ENCODE results near the gene AKNA.
"Not testable (repeated sequence)": the region's sequence is repeated elsewhere in the genome, so short reads cannot be mapped to it uniquely, and the experiment has no call there.

DNA sequence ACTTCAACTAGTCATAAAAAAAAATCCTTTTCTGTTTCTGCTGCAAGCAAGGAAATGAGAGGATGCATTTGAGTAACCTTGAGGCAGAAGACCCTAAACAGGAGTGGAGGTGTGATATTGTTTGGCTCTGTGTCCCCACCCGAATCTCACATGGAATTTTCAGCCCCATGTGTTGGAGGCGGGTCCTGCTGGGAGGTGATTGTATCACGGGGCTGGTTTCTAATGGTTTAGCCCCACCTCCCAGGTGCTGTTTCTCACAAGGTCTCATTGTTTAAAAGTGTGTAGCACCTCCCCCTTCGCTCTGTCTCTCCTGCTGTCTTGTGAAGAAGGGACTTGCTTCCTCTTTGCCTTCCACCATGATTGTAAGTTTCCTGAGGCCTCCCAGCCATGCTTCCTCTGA is 54.1 kb downstream of the AKNA start:
- TF ChIP-seq, protein P1, sequence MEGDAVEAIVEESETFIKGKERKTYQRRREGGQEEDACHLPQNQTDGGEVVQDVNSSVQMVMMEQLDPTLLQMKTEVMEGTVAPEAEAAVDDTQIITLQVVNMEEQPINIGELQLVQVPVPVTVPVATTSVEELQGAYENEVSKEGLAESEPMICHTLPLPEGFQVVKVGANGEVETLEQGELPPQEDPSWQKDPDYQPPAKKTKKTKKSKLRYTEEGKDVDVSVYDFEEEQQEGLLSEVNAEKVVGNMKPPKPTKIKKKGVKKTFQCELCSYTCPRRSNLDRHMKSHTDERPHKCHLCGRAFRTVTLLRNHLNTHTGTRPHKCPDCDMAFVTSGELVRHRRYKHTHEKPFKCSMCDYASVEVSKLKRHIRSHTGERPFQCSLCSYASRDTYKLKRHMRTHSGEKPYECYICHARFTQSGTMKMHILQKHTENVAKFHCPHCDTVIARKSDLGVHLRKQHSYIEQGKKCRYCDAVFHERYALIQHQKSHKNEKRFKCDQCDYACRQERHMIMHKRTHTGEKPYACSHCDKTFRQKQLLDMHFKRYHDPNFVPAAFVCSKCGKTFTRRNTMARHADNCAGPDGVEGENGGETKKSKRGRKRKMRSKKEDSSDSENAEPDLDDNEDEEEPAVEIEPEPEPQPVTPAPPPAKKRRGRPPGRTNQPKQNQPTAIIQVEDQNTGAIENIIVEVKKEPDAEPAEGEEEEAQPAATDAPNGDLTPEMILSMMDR (IDR thresholded peaks at IDR 0.05; ENCODE audit: poor library complexity): not testable (repeated sequence)
- TF ChIP-seq EZH2 (IDR thresholded peaks at IDR 0.05; ENCODE audit: borderline replicate concordance): not testable (repeated sequence)

Measured in hepatocyte (in vitro differentiated cells).